SK-N-SH (cell line): Measurements from ENCODE around the gene BICC1. TPM values are rescaled to one million over a fixed set of nuclear protein-coding genes. Genes with fewer than 3 reads are reported as not detected.

Experiments
- CTCF ChIA-PET: fragments of 300-600, 350-600 bp; formaldehyde crosslinking; extraction: SDS; loops from one replicate; lab custom pipeline; 2021; lab: Yijun Ruan, JAX
- POLR2A ChIA-PET: fragments of 350-600 bp; sonication (Branson Sonifier 250); formaldehyde crosslinking; extraction: SDS; loops from one replicate; lab custom pipeline; 2020; ENCODE audit warnings: antibody characterized with exemption, inconsistent platforms; lab: Yijun Ruan, JAX
- DNase-seq: peaks from one replicate; pipeline ENCODE4 v3.0.0; 2012
- H2AFZ ChIP-seq: fragments of 200-600 bp; sonication (generic); 2 replicates; pipeline ENCODE4 v1.8.1; 2016; ENCODE audit warnings: antibody characterized with exemption, mild to moderate bottlenecking, low read depth
- H3F3A ChIP-seq: fragments of 200-600 bp; sonication (generic); replicated peaks from 2 replicates; pipeline ENCODE3; 2016; ENCODE audit warnings: antibody characterized with exemption, mild to moderate bottlenecking; ENCODE audit not compliant: insufficient read depth
- H3K27ac ChIP-seq, 2 experiments: fragments of 200-500 bp in 1 of 2; fragments of 200-600 bp in 1 of 2; sonication (Bioruptor generic) in 1 of 2; sonication (generic), shearing (Covaris generic) in 1 of 2; 2 replicates each; pipeline versions ENCODE4 v1.5.1 to v1.6.1; 2014 to 2016; ENCODE audit warnings: low read depth in 2 of 2, inconsistent platforms in 1 of 2, low read length in 1 of 2, mild to moderate bottlenecking in 1 of 2, mixed read lengths in 1 of 2
- H3K27me3 ChIP-seq: fragments of 200-600 bp; sonication (generic), shearing (Covaris generic); 2 replicates; pipeline ENCODE4 v1.6.1; 2016; ENCODE audit warnings: mixed run types; ENCODE audit not compliant: insufficient read depth
- H3K36me3 ChIP-seq, 2 experiments: fragments of 200-500 bp in 1 of 2; fragments of 200-600 bp in 1 of 2; sonication (Bioruptor generic) in 1 of 2; sonication (generic) in 1 of 2; replicated peaks in 1 of 2; 2 replicates each; pipeline versions ENCODE3 to v1.5.1; 2014 to 2016; ENCODE audit warnings: low read length in 1 of 2, mild to moderate bottlenecking in 1 of 2; ENCODE audit not compliant: insufficient read depth in 2 of 2, control insufficient read depth in 1 of 2
- H3K4me1 ChIP-seq, 2 experiments: fragments of 200-500 bp in 1 of 2; fragments of 200-600 bp in 1 of 2; sonication (Bioruptor generic) in 1 of 2; sonication (generic), shearing (Covaris generic) in 1 of 2; 2 replicates each; pipeline versions ENCODE4 v1.5.1 to v1.6.1; 2014 to 2016; ENCODE audit warnings: low read depth in 1 of 2, low read length in 1 of 2, mixed run types in 1 of 2; ENCODE audit not compliant: insufficient read depth in 2 of 2, control insufficient read depth in 1 of 2
- H3K4me2 ChIP-seq: fragments of 200-600 bp; sonication (generic), shearing (Covaris generic); 2 replicates; pipeline ENCODE4 v1.6.1; 2017; ENCODE audit warnings: mixed run types
- H3K4me3 ChIP-seq, 2 experiments: fragments of 200-500 bp in 1 of 2; fragments of 200-600 bp in 1 of 2; sonication (Bioruptor generic) in 1 of 2; sonication (generic), shearing (Covaris generic) in 1 of 2; 2 replicates each; pipeline versions ENCODE4 v1.5.1 to v1.8.1; 2014 to 2016; ENCODE audit warnings: low read depth in 2 of 2, inconsistent platforms in 1 of 2, low read length in 1 of 2, mild to moderate bottlenecking in 1 of 2, mixed read lengths in 1 of 2, moderate library complexity in 1 of 2
- H3K79me2 ChIP-seq: fragments of 200-600 bp; sonication (generic); 2 replicates; pipeline ENCODE4 v1.8.1; 2017; ENCODE audit warnings: mild to moderate bottlenecking; ENCODE audit not compliant: insufficient read depth
- H3K9ac ChIP-seq: fragments of 200-600 bp; sonication (generic); 2 replicates; pipeline ENCODE4 v1.6.1; 2017; ENCODE audit warnings: mixed run types
- H3K9me2 ChIP-seq: fragments of 200-600 bp; sonication (generic); 2 replicates; pipeline ENCODE4 v1.6.1; 2017; ENCODE audit warnings: mixed run types
- H3K9me3 ChIP-seq: fragments of 200-600 bp; sonication (generic); 2 replicates; pipeline ENCODE4 v1.6.1; 2017; ENCODE audit warnings: mixed run types, mild to moderate bottlenecking, moderate library complexity
- H4K20me1 ChIP-seq: fragments of 200-600 bp; sonication (generic); 2 replicates; pipeline ENCODE4 v1.6.1; 2017; ENCODE audit warnings: mild to moderate bottlenecking, mixed run types; ENCODE audit not compliant: insufficient read depth
- EP300 ChIP-seq, 2 experiments: IDR thresholded peaks; 2 replicates each; pipeline versions ENCODE4 v1.4.0 to v1.6.1; 2012; ENCODE audit warnings: borderline replicate concordance in 1 of 2, low read depth in 1 of 2, low read length in 1 of 2
- EZH2phosphoT487 ChIP-seq: fragments of 200-600 bp; sonication (generic); IDR thresholded peaks from 2 replicates; pipeline ENCODE4 v1.6.1; 2017; ENCODE audit warnings: low read depth, mixed run types, mild to moderate bottlenecking, antibody characterized with exemption, moderate library complexity, borderline replicate concordance
- FOXM1 ChIP-seq: IDR thresholded peaks from 2 replicates; pipeline ENCODE4 v1.4.0; 2012; ENCODE audit warnings: low read depth, mild to moderate bottlenecking
- GABPA ChIP-seq: IDR thresholded peaks from 2 replicates; pipeline ENCODE4 v1.4.0; 2012; ENCODE audit warnings: low read depth, mild to moderate bottlenecking
- NFIC ChIP-seq: IDR thresholded peaks from 2 replicates; pipeline ENCODE4 v1.4.0; 2012; ENCODE audit warnings: borderline replicate concordance
- NRF1 ChIP-seq: IDR thresholded peaks from 2 replicates; pipeline ENCODE4 v1.6.1; 2012; ENCODE audit warnings: low read depth, mild to moderate bottlenecking, low read length
- POLR2AphosphoS5 ChIP-seq: IDR thresholded peaks from 2 replicates; pipeline ENCODE4 v1.6.1; 2012; ENCODE audit warnings: low read depth, low read length
- RCOR1 ChIP-seq: fragments of 150-350 bp; IDR thresholded peaks from 2 replicates; pipeline ENCODE4 v1.6.1; 2017; ENCODE audit warnings: antibody characterized with exemption, low read length
- TCF12 ChIP-seq: IDR thresholded peaks from 2 replicates; pipeline ENCODE4 v1.4.0; 2012
- YY1 ChIP-seq: IDR thresholded peaks from 2 replicates; pipeline ENCODE4 v1.4.0; 2012; ENCODE audit warnings: low read depth, mild to moderate bottlenecking
- WGBS: methylation state at CpG from one replicate; pipeline ENCODE4 v1.1.6; 2017; ENCODE audit warnings: low lambda C conversion rate; 5-methylcytosine and 5-hydroxymethylcytosine counted together
- polyA plus RNA-seq, 3 experiments: library from polyadenylated mRNA; depleted of rRNA; stranded (reverse); fragments of >200 nt; gene quantifications; 2 replicates each; pipeline ENCODE4 v1.2.3, GENCODE V29; 2012
- TF ChIP-seq, protein P1 (sequence below): IDR thresholded peaks from 2 replicates; pipeline ENCODE4 v1.6.1; 2012; ENCODE audit warnings: mild to moderate bottlenecking, low read depth, low read length, moderate library complexity
- TF ChIP-seq, protein P2 (sequence below): fragments of 150-350 bp; IDR thresholded peaks from 2 replicates; pipeline ENCODE4 v1.6.1; 2017; ENCODE audit warnings: antibody characterized with exemption, low read length, low read depth, borderline replicate concordance
- TF ChIP-seq, protein P3 (sequence below): fragments of 150-350 bp; IDR thresholded peaks from 2 replicates; pipeline ENCODE4 v1.6.1; 2016; ENCODE audit warnings: mild to moderate bottlenecking, low read depth, low read length
- TF ChIP-seq, protein P4 (sequence below): IDR thresholded peaks from 2 replicates; pipeline ENCODE4 v1.4.0; 2012; ENCODE audit warnings: low read depth, borderline replicate concordance

The BICC1 gene
- polyA plus RNA-seq, 1 of the 3 experiments (the other 2 are of a cell fraction) = 1.5 TPM

DNA sequence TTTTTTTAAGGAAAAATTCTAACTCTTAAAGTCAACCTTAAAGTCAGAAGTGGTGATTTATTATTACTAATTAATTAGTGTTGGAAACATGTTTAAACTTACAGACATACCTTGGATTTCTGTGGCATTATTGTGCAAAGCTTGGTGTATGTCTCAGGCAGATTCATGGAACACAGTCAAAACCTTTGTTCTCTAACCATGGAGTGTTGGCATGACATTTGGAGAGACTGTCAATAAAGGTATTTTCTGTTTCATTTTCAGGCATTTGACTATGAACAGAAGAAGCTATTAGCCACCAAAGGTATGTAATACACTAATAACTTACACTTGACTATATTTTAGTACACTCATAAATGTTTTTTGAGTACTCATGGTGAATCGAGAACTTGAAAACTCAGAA, 293.7 kb downstream of the BICC1 start:
- H3K79me2 ChIP-seq = no peaks in the 10 kb centered on the region
- POLR2A ChIA-PET = no interaction called here
- WGBS = 98% methylated on average over 1 of the region's 1 CpG
- no peaks in the 10 kb centered on the region for H3K9me2 ChIP-seq
- no peaks in the 10 kb centered on the region for H3K9me3 ChIP-seq
- no peaks in the 10 kb centered on the region for H4K20me1 ChIP-seq
- DNase-seq = no peak
- H3K9ac ChIP-seq = no peak overlapping the region
- H2AFZ ChIP-seq = no peak overlapping the region
- H3K4me3 ChIP-seq = no peak overlapping the region
- peaks cover 0 to 4% of the 10 kb centered on the region in 2 experiments; a peak in 1 of 4 replicates for H3K4me1 ChIP-seq
- CTCF ChIA-PET = interaction anchor here (1.2 kb wide), 1 partner anchor 9 kb away, joined by 8 read pairs; no protein-coding TSS in a partner anchor
- no peaks in the 10 kb centered on the region for H3F3A ChIP-seq
- TF ChIP-seq, protein P1, sequence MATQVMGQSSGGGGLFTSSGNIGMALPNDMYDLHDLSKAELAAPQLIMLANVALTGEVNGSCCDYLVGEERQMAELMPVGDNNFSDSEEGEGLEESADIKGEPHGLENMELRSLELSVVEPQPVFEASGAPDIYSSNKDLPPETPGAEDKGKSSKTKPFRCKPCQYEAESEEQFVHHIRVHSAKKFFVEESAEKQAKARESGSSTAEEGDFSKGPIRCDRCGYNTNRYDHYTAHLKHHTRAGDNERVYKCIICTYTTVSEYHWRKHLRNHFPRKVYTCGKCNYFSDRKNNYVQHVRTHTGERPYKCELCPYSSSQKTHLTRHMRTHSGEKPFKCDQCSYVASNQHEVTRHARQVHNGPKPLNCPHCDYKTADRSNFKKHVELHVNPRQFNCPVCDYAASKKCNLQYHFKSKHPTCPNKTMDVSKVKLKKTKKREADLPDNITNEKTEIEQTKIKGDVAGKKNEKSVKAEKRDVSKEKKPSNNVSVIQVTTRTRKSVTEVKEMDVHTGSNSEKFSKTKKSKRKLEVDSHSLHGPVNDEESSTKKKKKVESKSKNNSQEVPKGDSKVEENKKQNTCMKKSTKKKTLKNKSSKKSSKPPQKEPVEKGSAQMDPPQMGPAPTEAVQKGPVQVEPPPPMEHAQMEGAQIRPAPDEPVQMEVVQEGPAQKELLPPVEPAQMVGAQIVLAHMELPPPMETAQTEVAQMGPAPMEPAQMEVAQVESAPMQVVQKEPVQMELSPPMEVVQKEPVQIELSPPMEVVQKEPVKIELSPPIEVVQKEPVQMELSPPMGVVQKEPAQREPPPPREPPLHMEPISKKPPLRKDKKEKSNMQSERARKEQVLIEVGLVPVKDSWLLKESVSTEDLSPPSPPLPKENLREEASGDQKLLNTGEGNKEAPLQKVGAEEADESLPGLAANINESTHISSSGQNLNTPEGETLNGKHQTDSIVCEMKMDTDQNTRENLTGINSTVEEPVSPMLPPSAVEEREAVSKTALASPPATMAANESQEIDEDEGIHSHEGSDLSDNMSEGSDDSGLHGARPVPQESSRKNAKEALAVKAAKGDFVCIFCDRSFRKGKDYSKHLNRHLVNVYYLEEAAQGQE = no peak
- no peak for TF ChIP-seq FOXM1
- TF ChIP-seq EP300 (IDR thresholded peaks at IDR 0.05; ENCODE audit: borderline replicate concordance in 1 of 2, low read depth in 1 of 2, low read length in 1 of 2) = no peak
- TF ChIP-seq, protein P2, sequence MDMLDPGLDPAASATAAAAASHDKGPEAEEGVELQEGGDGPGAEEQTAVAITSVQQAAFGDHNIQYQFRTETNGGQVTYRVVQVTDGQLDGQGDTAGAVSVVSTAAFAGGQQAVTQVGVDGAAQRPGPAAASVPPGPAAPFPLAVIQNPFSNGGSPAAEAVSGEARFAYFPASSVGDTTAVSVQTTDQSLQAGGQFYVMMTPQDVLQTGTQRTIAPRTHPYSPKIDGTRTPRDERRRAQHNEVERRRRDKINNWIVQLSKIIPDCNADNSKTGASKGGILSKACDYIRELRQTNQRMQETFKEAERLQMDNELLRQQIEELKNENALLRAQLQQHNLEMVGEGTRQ = no peak
- TF ChIP-seq EZH2phosphoT487 = no peak
- no peak for TF ChIP-seq RCOR1
- TF ChIP-seq GABPA = no peak
- no peak for TF ChIP-seq POLR2AphosphoS5
- TF ChIP-seq, protein P3, sequence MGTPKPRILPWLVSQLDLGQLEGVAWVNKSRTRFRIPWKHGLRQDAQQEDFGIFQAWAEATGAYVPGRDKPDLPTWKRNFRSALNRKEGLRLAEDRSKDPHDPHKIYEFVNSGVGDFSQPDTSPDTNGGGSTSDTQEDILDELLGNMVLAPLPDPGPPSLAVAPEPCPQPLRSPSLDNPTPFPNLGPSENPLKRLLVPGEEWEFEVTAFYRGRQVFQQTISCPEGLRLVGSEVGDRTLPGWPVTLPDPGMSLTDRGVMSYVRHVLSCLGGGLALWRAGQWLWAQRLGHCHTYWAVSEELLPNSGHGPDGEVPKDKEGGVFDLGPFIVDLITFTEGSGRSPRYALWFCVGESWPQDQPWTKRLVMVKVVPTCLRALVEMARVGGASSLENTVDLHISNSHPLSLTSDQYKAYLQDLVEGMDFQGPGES = no peak
- TF ChIP-seq TCF12 = no peak
- TF ChIP-seq YY1 = no peak
- TF ChIP-seq, protein P4, sequence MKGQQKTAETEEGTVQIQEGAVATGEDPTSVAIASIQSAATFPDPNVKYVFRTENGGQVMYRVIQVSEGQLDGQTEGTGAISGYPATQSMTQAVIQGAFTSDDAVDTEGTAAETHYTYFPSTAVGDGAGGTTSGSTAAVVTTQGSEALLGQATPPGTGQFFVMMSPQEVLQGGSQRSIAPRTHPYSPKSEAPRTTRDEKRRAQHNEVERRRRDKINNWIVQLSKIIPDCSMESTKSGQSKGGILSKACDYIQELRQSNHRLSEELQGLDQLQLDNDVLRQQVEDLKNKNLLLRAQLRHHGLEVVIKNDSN = no peak
- no peak for TF ChIP-seq NFIC
- TF ChIP-seq NRF1 = no peak
- no peak overlapping the region for H3K27ac ChIP-seq
- no peak overlapping the region for H3K4me2 ChIP-seq
- peaks cover 18 to 42% of the 10 kb centered on the region in 2 experiments for H3K36me3 ChIP-seq
- H3K27me3 ChIP-seq = no peaks in the 10 kb centered on the region
